ENCODE measurements around the gene ABLIM1.
"Not testable (repeated sequence)": the region's sequence is repeated elsewhere in the genome, so short reads cannot be mapped to it uniquely, and the experiment has no call there.

Gene ABLIM1

GRCh38 chr10:114658175-114658574 lies at the start of gene ABLIM1:
Gene ABLIM1 (minus strand): TSS chr10:114658275. CDS start chr10:114658200, 75 bp downstream.
- DNase-seq (ENCODE audit: low read depth) = no peak

GRCh38 chr10:114706458-114707055 lies 48.5 kb upstream of the ABLIM1 start:
- DNase-seq (ENCODE audit: low read depth) = no peak

GRCh38 chr10:114704679-114705078 lies 46.6 kb upstream of the ABLIM1 start:
- DNase-seq (ENCODE audit: low read depth) = no peak

- no peak for DNase-seq (ENCODE audit: low read depth)
Measured at GRCh38 chr10:114703377-114704107, 45.5 kb upstream of the ABLIM1 start.

- DNase-seq (ENCODE audit: low read depth) = no peak
Measured at GRCh38 chr10:114698271-114699061, 40.4 kb upstream of the ABLIM1 start.

GRCh38 chr10:114697061-114697598 lies 39.1 kb upstream of the ABLIM1 start:
- no peak for DNase-seq (ENCODE audit: low read depth)

GRCh38 chr10:114696301-114696700 lies 38.2 kb upstream of the ABLIM1 start:
- not testable (repeated sequence) for DNase-seq (ENCODE audit: low read depth)

- DNase-seq (ENCODE audit: low read depth) = no peak
Measured at GRCh38 chr10:114694752-114695151, 36.7 kb upstream of the ABLIM1 start.

GRCh38 chr10:114694062-114694461 lies 36.0 kb upstream of the ABLIM1 start:
- no peak for DNase-seq (ENCODE audit: low read depth)

GRCh38 chr10:114691442-114691941 lies 33.4 kb upstream of the ABLIM1 start:
- no peak for DNase-seq (ENCODE audit: low read depth)

GRCh38 chr10:114688786-114689185 lies 30.7 kb upstream of the ABLIM1 start:
- no peak for DNase-seq (ENCODE audit: low read depth)

GRCh38 chr10:114687459-114687858 lies 29.4 kb upstream of the ABLIM1 start:
- DNase-seq (ENCODE audit: low read depth) = no peak

GRCh38 chr10:114686013-114686412 lies 27.9 kb upstream of the ABLIM1 start:
- no peak for DNase-seq (ENCODE audit: low read depth)

GRCh38 chr10:114685456-114685855 lies 27.4 kb upstream of the ABLIM1 start:
- DNase-seq (ENCODE audit: low read depth) = no peak

- DNase-seq (ENCODE audit: low read depth) = no peak
Measured at GRCh38 chr10:114684822-114685209, 26.7 kb upstream of the ABLIM1 start.

GRCh38 chr10:114684084-114684821 lies 26.2 kb upstream of the ABLIM1 start:
- DNase-seq (ENCODE audit: low read depth) = no peak

- DNase-seq (ENCODE audit: low read depth) = no peak
Measured at GRCh38 chr10:114683593-114683992, 25.5 kb upstream of the ABLIM1 start.

- DNase-seq (ENCODE audit: low read depth) = no peak
Measured at GRCh38 chr10:114683162-114683561, 25.1 kb upstream of the ABLIM1 start.

- DNase-seq (ENCODE audit: low read depth) = no peak
Measured at GRCh38 chr10:114682532-114682931, 24.5 kb upstream of the ABLIM1 start.

GRCh38 chr10:114682121-114682520 lies 24.0 kb upstream of the ABLIM1 start:
- no peak for DNase-seq (ENCODE audit: low read depth)

- no peak for DNase-seq (ENCODE audit: low read depth)
Measured at GRCh38 chr10:114681542-114681941, 23.5 kb upstream of the ABLIM1 start.

All from HS-27A (cell line).